Caco-2 (cell line): ENCODE data around the gene ELF3. TPM values are rescaled to one million over a fixed set of nuclear protein-coding genes. Genes with fewer than 3 reads are reported as not detected.
A peak's percentile ranks its signal among the peaks of the same experiment; 100 is the strongest.

Experiments
- BruUV-seq: library from RNA; stranded (reverse); fragments of 400-500 nt; replicated peaks from 2 replicates; lab custom pipeline; 2021; lab: Mats Ljungman, UMichigan
- CTCF ChIA-PET: fragments of 300-600 bp; sonication (Branson Sonifier 250); formaldehyde crosslinking; loops from one replicate; lab custom pipeline; 2022; ENCODE audit warnings: antibody characterized with exemption; lab: Charles Lee
- POLR2A ChIA-PET: fragments of 300-600 bp; sonication (Branson Sonifier 250); formaldehyde crosslinking; loops from one replicate; lab custom pipeline; 2022; ENCODE audit warnings: antibody characterized with exemption; lab: Charles Lee
- DNase-seq, 2 experiments: peaks; one replicate each; pipeline versions ENCODE4 v3.0.0 to v3.0.0-alpha.2; 2020 to 2022
- H3K27me3 ChIP-seq: replicated peaks from 2 replicates; pipeline ENCODE4 v1.6.0; 2011; ENCODE audit warnings: low read length; ENCODE audit not compliant: control insufficient read depth, insufficient read depth
- H3K36me3 ChIP-seq: 2 replicates; pipeline ENCODE4 v1.5.1; 2011; ENCODE audit warnings: low read length; ENCODE audit not compliant: control insufficient read depth, insufficient read depth
- H3K4me1 ChIP-seq: fragments of 250-450 bp; sonication (Bioruptor Pico); 2 replicates; pipeline ENCODE4 v1.5.1; 2020; ENCODE audit warnings: mild to moderate bottlenecking
- H3K4me3 ChIP-seq: 2 replicates; pipeline ENCODE4 v1.5.1; 2011; ENCODE audit warnings: low read depth, mild to moderate bottlenecking, control low read depth, low read length
- H3K9me3 ChIP-seq: fragments of 250-450 bp; sonication (Bioruptor Pico); 2 replicates; pipeline ENCODE4 v1.5.1; 2020; ENCODE audit warnings: mild to moderate bottlenecking, moderate library complexity
- H3K27ac Mint-ChIP-seq: one replicate; pipeline ENCODE4 v1.8.0; 2022; ENCODE audit warnings: mixed read lengths; ENCODE audit not compliant: unreplicated experiment
- H3K27me3 Mint-ChIP-seq: one replicate; pipeline ENCODE4 v1.8.0; 2022; ENCODE audit warnings: mixed read lengths; ENCODE audit not compliant: insufficient read depth, unreplicated experiment
- H3K36me3 Mint-ChIP-seq: one replicate; pipeline ENCODE4 v1.8.0; 2022; ENCODE audit warnings: mild to moderate bottlenecking, mixed read lengths; ENCODE audit not compliant: insufficient read depth, unreplicated experiment
- H3K4me1 Mint-ChIP-seq: one replicate; pipeline ENCODE4 v1.8.0; 2022; ENCODE audit warnings: low read depth, mixed read lengths; ENCODE audit not compliant: unreplicated experiment
- H3K4me3 Mint-ChIP-seq: one replicate; pipeline ENCODE4 v1.8.0; 2022; ENCODE audit warnings: mild to moderate bottlenecking, moderate library complexity, mixed read lengths; ENCODE audit not compliant: unreplicated experiment
- H3K9me3 Mint-ChIP-seq: one replicate; pipeline ENCODE4 v1.8.0; 2022; ENCODE audit warnings: mixed read lengths; ENCODE audit not compliant: unreplicated experiment
- intact Hi-C: fragments of 100-400 bp; cut with micrococcal nuclease; formaldehyde crosslinking; loops from one replicate; pipeline ENCODE4 v1.10.0; 2022; ENCODE audit not compliant: unreplicated experiment
- total RNA-seq: library from RNA; stranded (reverse); gene quantifications from 2 replicates; pipeline ENCODE4 v1.2.3, GENCODE V29; 2022
- TF ChIP-seq, protein P1 (sequence below), 2 experiments: fragments of 200-600 bp in 1 of 2; IDR thresholded peaks; 1 replicate in 1 of 2; 2 replicates in 1 of 2; pipeline versions ENCODE4 v1.5.1 to v1.8.0; 2011 to 2022; ENCODE audit warnings: antibody characterized with exemption in 1 of 2, control low read depth in 1 of 2, inconsistent platforms in 1 of 2, low read depth in 1 of 2, low read length in 1 of 2, mild to moderate bottlenecking in 1 of 2, moderate library complexity in 1 of 2; ENCODE audit not compliant: insufficient read depth in 1 of 2, severe bottlenecking in 1 of 2, unreplicated experiment in 1 of 2

Gene ELF3
- total RNA-seq, 1 experiment from 2014 or later = 116 TPM

DNA sequence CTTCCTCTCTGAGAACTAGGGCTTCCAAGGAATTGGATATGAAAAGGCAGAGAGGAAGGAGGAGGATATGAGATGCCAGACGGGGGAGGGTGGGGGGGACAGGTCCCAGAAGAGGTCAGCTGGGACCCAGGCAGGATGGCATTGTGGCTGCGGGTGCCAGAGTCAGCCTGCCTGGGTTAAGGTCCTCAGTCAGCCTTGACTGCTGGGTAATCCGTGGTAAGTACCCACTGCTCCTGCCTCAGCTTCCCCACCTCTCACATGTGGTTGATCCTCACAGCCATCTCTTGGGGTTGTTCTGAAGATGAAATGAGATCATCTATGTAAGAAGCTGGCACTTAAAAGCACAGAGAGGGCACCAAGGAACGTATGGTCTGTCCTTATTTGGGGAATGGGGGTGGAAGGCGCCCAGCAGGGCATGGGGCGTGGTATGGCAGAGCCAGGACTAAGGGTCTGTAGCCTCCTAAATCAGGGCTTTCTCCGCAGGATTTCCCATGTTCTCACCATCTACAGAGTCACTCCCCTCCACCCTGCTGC lies 23.8 kb downstream of the ELF3 start:
- H3K4me3 ChIP-seq = peak overlapping the region; percentile 26

DNA sequence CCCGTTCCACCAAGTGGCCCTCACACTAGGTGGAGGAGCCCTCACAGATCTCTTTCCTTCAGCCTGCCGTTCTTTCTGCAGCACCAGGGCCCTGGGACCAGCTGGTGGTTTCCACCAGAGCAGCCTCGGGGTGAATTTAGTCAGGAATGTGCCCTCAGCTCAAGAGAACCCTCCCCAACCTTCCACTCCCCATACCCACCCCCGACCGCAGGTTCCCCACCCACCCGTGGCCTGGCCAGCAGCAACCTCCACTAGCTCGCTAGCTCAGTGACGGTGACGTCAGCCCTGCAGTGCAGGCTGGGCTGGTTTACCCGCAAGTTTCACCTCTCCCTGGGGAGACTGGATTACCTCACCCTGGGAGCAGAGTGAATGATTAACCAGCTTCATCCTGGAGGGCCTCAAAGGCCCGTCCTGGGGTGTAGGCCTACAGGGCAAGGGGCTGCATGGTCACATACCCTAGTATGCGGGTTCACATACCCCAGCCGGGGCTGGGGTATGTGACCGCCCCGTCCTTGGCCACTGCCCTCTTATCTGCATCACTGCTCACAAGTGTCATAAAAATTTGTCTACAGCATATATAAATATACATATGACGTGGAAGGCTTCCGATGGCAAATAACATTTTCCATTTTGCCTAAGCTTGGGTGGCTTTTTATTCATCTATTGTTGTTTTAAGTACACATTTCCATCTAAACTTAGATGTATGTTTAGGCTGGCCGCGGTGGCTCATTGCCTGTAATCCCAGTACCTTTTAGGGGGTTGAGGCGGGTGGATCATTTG lies 24.5 kb downstream of the ELF3 start:
- Histone ChIP-seq H3K4me1 (peaks cover 59% of the 10 kb centered on the region), H3K36me3 (no peaks in the 10 kb centered on the region), H3K9me3 (peaks cover 5% of the 10 kb centered on the region; the same call in 1 of the 2 replicates), H3K27me3 (no peaks in the 10 kb centered on the region), H3K4me3 (peak overlapping the region; percentile 26)
- Mint-ChIP-seq H3K9me3 (no peaks in the 10 kb centered on the region), H3K4me1 (peaks cover 48% of the 10 kb centered on the region), H3K27me3 (no peaks in the 10 kb centered on the region), H3K4me3 (peak overlapping the region; percentile 70), H3K36me3 (peaks cover 13% of the 10 kb centered on the region), H3K27ac (peak overlapping the region; percentile 95)
- ChIA-PET POLR2A (interaction anchor here (0.6 to 2.6 kb wide), 11 partner anchors 8 to 1503 kb away, joined by 3 to 109 read pairs (median 6); partner anchors contain the start of gene ELF3), CTCF (interaction anchor here (0.5 to 2.0 kb wide), 12 partner anchors 8 to 549 kb away, joined by 3 to 46 read pairs (median 4); partner anchors contain the start of gene ELF3)
- DNase-seq = peak; percentile 98 to 99
- BruUV-seq = no TSS peak
- intact Hi-C loops = loop anchor here (1.0 to 2.0 kb wide), 7 partner anchors 8 to 84 kb away; partner anchors contain the start of gene ELF3
- TF ChIP-seq, protein P1, sequence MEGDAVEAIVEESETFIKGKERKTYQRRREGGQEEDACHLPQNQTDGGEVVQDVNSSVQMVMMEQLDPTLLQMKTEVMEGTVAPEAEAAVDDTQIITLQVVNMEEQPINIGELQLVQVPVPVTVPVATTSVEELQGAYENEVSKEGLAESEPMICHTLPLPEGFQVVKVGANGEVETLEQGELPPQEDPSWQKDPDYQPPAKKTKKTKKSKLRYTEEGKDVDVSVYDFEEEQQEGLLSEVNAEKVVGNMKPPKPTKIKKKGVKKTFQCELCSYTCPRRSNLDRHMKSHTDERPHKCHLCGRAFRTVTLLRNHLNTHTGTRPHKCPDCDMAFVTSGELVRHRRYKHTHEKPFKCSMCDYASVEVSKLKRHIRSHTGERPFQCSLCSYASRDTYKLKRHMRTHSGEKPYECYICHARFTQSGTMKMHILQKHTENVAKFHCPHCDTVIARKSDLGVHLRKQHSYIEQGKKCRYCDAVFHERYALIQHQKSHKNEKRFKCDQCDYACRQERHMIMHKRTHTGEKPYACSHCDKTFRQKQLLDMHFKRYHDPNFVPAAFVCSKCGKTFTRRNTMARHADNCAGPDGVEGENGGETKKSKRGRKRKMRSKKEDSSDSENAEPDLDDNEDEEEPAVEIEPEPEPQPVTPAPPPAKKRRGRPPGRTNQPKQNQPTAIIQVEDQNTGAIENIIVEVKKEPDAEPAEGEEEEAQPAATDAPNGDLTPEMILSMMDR (IDR thresholded peaks at IDR 0.05; ENCODE audit: insufficient read depth in 1 of 2, low read depth in 1 of 2, low read length in 1 of 2, severe bottlenecking in 1 of 2, unreplicated experiment in 1 of 2) = no peak

More for the DNA sequence above, 23.8 kb downstream of the ELF3 start:
- intact Hi-C loops = loop anchor here (2.0 kb wide), 2 partner anchors 25 to 53 kb away; no protein-coding TSS in a partner anchor
- TF ChIP-seq, protein P1 (IDR thresholded peaks at IDR 0.05; ENCODE audit: insufficient read depth in 1 of 2, low read depth in 1 of 2, low read length in 1 of 2, severe bottlenecking in 1 of 2, unreplicated experiment in 1 of 2) = no peak
- H3K4me1 ChIP-seq = peaks cover 65% of the 10 kb centered on the region
- Mint-ChIP-seq H3K36me3 (peaks cover 15% of the 10 kb centered on the region), H3K27me3 (no peaks in the 10 kb centered on the region), H3K27ac (peak overlapping the region; percentile 95), H3K9me3 (no peaks in the 10 kb centered on the region), H3K4me3 (peak overlapping the region; percentile 70), H3K4me1 (peaks cover 54% of the 10 kb centered on the region)
- H3K9me3 ChIP-seq = peaks cover 5% of the 10 kb centered on the region; the same call in 1 of the 2 replicates
- no peaks in the 10 kb centered on the region for H3K36me3 ChIP-seq
- BruUV-seq = TSS peak; percentile 97
- ChIA-PET CTCF (interaction anchor here (0.5 to 2.0 kb wide), 12 partner anchors 7 to 548 kb away, joined by 3 to 46 read pairs (median 4); partner anchors contain the start of gene ELF3), POLR2A (interaction anchor here (0.6 to 2.6 kb wide), 9 partner anchors 9 to 80 kb away, joined by 4 to 109 read pairs (median 8); partner anchors contain the start of gene ELF3)
- no peaks in the 10 kb centered on the region for H3K27me3 ChIP-seq
- no peak for DNase-seq
